ENCODE measurements around the gene TBC1D4.
A peak's percentile ranks its signal among the peaks of the same experiment; 100 is the strongest.
"Not testable (repeated sequence)": the region's sequence is repeated elsewhere in the genome, so short reads cannot be mapped to it uniquely, and the experiment has no call there.

TBC1D4 gene

DNA sequence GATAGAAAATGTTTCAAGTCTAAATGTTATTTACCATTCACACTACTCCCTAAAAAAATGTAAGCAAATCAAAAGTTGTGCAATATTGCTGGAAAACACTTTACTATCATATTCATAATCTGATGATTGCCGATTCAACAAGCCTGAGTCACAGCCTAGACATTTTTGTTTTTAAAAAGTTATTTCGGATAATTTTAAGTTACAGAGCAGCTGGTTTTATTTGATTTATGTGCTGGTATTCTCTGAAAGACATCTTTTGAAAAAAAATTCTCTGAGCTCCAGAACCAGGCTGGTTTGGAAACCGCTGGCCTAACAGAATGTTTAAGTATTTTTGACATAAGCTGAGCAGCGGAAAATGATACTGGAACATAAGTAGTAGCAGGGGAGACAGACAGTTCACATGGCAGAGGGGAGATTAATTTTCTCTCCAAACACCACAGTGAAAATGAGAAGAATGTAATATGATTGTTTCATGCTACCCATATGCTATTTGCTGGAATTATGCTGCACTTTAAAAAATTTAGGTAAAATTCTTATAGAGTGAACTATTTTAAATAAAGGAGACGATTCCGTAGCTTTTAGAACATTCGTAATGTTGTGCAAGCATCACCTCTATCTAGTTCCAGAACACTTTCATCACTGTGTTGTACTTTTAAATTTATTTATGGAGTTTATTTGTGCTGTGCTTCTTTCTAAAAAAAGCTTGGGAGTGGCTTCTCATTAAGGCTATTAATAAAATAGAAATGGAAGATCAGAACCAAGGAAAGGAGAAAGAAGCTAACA is 36.1 kb downstream of the TBC1D4 start:
- peak; percentile 10 for DNase-seq

DNA sequence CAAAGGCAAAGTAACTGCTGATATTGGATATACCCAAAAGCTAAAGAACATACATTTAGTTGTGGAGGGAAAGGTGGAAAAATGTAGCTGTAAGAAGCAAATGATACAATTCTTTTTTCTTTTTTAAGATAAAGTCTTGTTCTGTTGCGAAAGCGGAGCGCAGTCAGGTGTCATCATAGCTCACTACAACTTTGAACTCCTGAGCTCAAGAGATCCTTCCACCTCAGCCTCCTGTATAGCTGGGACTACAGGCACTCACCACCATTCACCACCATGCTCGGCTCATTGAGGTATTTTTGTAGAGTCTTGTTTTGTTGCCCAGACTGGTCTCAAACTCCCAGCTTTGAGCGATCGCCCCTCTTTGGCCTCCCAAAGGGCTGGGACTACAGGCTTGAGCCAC is 38.0 kb downstream of the TBC1D4 start:
- no peak for DNase-seq

- DNase-seq, result no peak
These were observed 38.5 kb downstream of the TBC1D4 start for GRCh38 chr13:75443356-75443958.

GRCh38 chr13:75442736-75443234 is 39.2 kb downstream of the TBC1D4 start:
- no peak for DNase-seq

- no peak for DNase-seq
These were observed 41.9 kb downstream of the TBC1D4 start for GRCh38 chr13:75440100-75440499.

- no peak for DNase-seq
These were observed 44.2 kb downstream of the TBC1D4 start for GRCh38 chr13:75437582-75438318.

DNA sequence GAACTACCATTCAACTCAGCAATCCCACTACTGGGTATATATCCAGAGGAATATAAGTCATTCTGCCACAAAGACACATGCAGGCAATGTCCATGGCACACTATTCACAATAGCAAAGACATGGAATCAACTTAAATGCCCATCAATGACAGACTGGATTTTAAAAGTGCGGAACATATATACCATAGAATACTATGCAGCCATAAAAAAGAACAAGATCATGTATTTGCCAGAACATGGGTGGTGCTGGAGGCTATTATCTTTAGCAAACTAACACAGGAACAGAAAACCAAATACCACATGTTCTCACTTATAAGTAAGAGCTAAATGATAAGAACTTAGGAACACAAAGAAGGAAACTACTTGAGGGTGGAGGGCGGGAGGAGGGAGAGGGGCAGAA is 47.8 kb downstream of the TBC1D4 start:
- DNase-seq, result not testable (repeated sequence)

DNA sequence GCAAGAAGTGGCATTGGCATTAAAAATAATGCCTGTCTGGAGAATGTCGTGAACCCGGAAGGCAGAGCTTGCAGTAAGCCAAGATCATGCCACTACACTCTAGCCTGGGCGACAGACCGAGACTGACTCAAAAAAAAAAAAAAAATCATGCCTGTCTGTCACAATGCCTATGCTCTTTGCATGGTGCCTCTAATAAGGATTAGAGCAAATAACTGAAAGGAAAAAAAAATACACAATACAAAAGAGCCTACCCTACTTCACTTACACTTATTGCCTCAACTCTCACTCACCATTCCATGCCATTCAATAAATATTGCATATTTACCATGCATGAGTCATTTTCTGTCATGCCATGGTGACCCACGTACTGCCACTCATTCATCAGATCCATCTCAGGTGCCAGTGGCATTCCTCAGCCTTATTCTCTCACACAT is 49.1 kb downstream of the TBC1D4 start:
- no peak for DNase-seq

GRCh38 chr13:75432045-75432444 is 49.9 kb downstream of the TBC1D4 start:
- DNase-seq, result no peak

- no peak for DNase-seq
These were observed 51.3 kb downstream of the TBC1D4 start for GRCh38 chr13:75430436-75431209.

- no peak for DNase-seq
These were observed 55.5 kb downstream of the TBC1D4 start for GRCh38 chr13:75426421-75426820.

- DNase-seq, result no peak
These were observed 56.6 kb downstream of the TBC1D4 start for GRCh38 chr13:75425216-75426009.

DNA sequence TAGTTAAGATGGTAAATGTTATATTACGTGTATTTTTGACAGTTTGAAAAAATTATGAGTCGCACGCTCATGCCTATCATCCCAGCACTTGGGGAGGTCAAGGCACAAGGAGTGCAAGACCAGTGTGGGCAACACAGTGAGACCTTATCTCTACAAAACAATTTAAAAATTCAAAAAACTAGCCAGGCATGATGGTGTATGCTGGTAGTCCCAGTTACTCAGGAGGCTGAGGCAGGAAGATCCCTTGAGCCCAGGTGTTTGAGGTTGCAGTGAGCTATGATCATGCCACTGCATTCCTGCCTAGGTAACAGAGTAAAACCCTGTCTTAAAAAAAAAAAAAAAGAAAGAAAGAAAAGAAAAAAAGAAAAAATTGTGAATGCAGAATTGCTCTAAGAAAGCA is 58.0 kb downstream of the TBC1D4 start:
- DNase-seq, result no peak

DNA sequence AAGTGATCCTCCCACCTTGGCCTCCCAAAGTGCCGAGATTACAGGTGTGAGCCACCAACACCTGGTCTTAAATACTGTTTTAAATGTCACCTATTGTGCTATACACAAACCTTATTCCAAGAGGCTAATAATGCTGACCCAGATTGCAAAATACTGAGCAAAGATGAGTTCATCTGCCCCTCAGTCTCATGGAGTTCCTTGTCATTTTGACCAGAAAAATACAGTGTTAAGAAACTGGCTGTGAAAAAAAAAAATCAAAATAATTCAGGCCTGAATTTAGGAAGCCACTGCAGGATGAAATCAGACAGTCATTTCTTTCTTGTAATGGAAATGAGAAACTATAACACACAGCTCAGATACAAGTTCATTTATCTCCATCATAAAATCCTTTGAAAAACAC is 59.9 kb downstream of the TBC1D4 start:
- DNase-seq, result no peak

GRCh38 chr13:75421133-75421532 is 60.8 kb downstream of the TBC1D4 start:
- DNase-seq, result no peak

DNA sequence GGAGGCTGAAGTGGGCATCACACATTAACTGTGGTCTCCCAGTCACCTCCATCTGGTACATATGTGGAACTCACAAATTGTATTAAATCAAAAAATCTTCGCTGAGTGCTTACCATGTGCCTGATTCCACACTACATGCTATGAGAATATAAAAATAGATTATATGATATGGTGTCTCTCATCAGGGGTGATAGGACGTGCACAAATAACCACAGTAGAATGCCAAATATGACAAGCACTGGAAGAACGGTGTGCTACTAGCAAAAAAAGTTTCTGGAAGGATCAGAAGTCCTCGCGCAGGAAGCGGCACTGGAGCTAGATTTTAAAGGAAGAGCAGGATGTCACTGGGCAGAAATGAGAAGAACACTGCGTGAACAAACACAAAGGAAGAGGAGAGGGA is 62.3 kb downstream of the TBC1D4 start:
- DNase-seq, result no peak

DNA sequence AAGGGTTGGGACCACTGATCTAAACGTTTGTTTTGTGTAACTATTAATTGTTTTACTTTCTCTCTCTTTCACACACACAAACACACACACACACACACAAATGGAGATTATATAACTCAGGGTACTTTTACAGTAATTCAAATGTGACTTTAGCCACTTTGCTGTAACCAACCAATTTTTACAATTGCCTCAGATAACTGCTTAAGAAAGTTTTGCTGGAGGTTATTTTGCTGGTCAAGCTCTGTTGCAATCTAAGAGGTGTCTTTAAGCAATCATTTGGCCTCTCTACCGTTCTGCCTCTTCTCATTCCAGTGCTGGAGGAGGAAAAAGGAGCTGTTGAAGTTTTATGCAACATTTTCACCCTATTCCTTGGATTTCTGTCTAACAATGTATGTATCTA is 63.0 kb downstream of the TBC1D4 start:
- DNase-seq, result no peak

DNA sequence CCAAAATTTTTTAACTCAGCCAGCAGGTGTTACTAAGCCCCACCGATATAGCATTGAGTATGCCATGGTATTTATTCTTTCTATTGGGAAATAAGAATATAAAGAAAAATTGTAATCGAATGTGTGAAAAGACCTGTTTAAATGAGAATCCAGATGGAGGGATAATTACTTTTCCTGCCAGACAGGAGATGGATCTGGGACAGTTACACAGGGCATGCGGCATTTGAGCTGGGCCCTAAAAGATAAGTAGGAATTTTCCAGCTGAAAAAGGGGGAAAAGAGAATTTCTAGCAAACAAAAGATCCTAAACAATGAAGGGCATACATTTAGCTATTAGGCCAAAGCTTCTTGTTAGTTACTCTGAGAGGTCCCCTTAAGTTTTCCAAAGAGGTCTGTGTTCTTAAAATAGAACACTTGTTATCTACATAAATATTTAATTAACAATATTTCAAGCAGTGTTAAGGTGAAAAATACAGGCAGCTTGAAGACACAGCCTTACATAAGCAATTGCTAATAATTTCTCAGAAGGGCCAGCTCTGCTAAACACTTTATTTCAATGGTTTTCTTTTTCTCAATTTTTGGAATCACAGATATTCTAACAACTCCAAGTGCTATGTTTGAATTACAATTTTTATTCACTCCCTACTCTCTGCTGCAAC is 63.7 kb downstream of the TBC1D4 start:
- no peak for DNase-seq

GRCh38 chr13:75417656-75418055 is 64.3 kb downstream of the TBC1D4 start:
- no peak for DNase-seq

GRCh38 chr13:75417012-75417384 is 65.0 kb downstream of the TBC1D4 start:
- no peak for DNase-seq

DNA sequence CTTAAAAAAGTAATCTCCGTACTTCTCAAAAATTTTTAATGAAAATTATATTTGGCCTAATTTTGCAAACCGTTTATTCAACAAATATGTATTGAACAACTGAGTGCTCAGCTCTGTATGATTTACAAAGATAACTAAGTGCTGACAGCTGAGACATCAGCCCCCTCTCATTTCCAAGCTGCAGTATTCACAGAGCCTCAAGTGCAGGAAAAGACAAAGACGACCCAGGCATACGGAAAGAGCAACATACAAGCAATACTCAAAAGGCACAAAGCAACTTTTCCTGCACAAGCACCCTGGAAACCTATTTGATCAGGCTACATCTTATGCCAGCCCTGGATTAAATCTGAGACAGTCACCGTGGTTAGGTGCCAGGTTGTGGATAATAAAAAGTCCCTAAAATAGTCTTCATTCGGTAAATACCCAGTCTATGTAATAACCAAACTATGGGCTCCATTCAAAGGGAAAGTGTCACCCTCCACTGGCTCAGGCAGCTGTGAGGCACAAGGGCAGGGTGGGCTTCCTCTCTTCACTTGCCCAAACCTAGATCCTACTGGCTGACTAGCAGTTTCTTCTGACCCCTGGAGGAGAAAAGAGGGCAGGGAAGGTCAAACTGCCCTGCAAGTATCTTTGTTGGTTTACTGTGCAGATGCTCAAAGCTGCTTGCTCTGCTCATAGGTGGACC is 65.5 kb downstream of the TBC1D4 start:
- no peak for DNase-seq

Data from amniotic stem cell (primary cell).